GM23248 (cell line): ENCODE measurements around the gene C4orf51. TPM values are rescaled to one million over a fixed set of nuclear protein-coding genes. Genes with fewer than 3 reads are reported as not detected.
"Not testable (repeated sequence)": the region's sequence is repeated elsewhere in the genome, so short reads cannot be mapped to it uniquely, and the experiment has no call there.

Experiments used
- DNase-seq: peaks from one replicate; pipeline ENCODE4 v3.0.0-alpha.2; 2015
- H2AFZ ChIP-seq: fragments of 200-600 bp; sonication (generic); 2 replicates; pipeline ENCODE4 v1.6.1; 2016; ENCODE audit warnings: antibody characterized with exemption
- H3F3A ChIP-seq: fragments of 200-600 bp; sonication (generic); 2 replicates; pipeline ENCODE4 v1.6.1; 2016; ENCODE audit warnings: mild to moderate bottlenecking, antibody characterized with exemption, mixed run types; ENCODE audit not compliant: insufficient read depth
- H3K27ac ChIP-seq: fragments of 200-600 bp; sonication (generic); 2 replicates; pipeline ENCODE4 v1.5.1; 2016; ENCODE audit warnings: mild to moderate bottlenecking
- H3K27me3 ChIP-seq: fragments of 200-600 bp; sonication (generic); replicated peaks from 2 replicates; pipeline ENCODE4 v1.6.1; 2016; ENCODE audit warnings: mild to moderate bottlenecking; ENCODE audit not compliant: insufficient read depth
- H3K36me3 ChIP-seq: fragments of 200-600 bp; sonication (generic); 2 replicates; pipeline ENCODE4 v1.6.1; 2016; ENCODE audit warnings: low read depth, mild to moderate bottlenecking
- H3K4me1 ChIP-seq: fragments of 200-600 bp; sonication (generic); 2 replicates; pipeline ENCODE4 v1.6.1; 2016; ENCODE audit warnings: mild to moderate bottlenecking; ENCODE audit not compliant: insufficient read depth
- H3K4me2 ChIP-seq: fragments of 200-600 bp; sonication (generic); one replicate; pipeline ENCODE4 v1.6.1; 2016; ENCODE audit warnings: mild to moderate bottlenecking; ENCODE audit not compliant: unreplicated experiment
- H3K4me3 ChIP-seq: fragments of 200-600 bp; sonication (generic); 2 replicates; pipeline ENCODE4 v1.5.1; 2016; ENCODE audit warnings: mild to moderate bottlenecking
- H3K79me2 ChIP-seq: fragments of 200-600 bp; sonication (generic); 2 replicates; pipeline ENCODE4 v1.6.1; 2016; ENCODE audit warnings: mild to moderate bottlenecking; ENCODE audit not compliant: insufficient read depth
- H3K9ac ChIP-seq: fragments of 200-600 bp; sonication (generic); 2 replicates; pipeline ENCODE4 v1.6.1; 2016; ENCODE audit warnings: mild to moderate bottlenecking
- H3K9me2 ChIP-seq: fragments of 200-600 bp; sonication (generic); 2 replicates; pipeline ENCODE4 v1.6.1; 2016; ENCODE audit warnings: mixed run types, mild to moderate bottlenecking, moderate library complexity; ENCODE audit not compliant: insufficient read depth
- H3K9me3 ChIP-seq: fragments of 200-600 bp; sonication (generic); one replicate; pipeline ENCODE4 v1.6.1; 2017; ENCODE audit warnings: low read depth
- H4K20me1 ChIP-seq: fragments of 200-600 bp; sonication (generic); 2 replicates; pipeline ENCODE4 v1.6.0; 2016; ENCODE audit not compliant: insufficient read depth
- EZH2 ChIP-seq: fragments of 200-600 bp; sonication (generic); IDR thresholded peaks from 2 replicates; pipeline ENCODE4 v1.6.1; 2018; ENCODE audit warnings: antibody characterized with exemption, mild to moderate bottlenecking; ENCODE audit not compliant: insufficient read depth, poor library complexity, severe bottlenecking
- EZH2phosphoT487 ChIP-seq: fragments of 200-600 bp; sonication (generic); IDR thresholded peaks from 2 replicates; pipeline ENCODE4 v1.6.1; 2018; ENCODE audit warnings: antibody characterized with exemption, moderate library complexity, mild to moderate bottlenecking, low read depth; ENCODE audit not compliant: insufficient read depth
- WGBS, 2 experiments: methylation state at CpG; one replicate each; pipeline ENCODE4 v1.1.6; 2015 to 2017; ENCODE audit warnings: low lambda C conversion rate in 2 of 2, low coverage in 1 of 2; ENCODE audit errors: missing lambda C conversion rate in 2 of 2; 5-methylcytosine and 5-hydroxymethylcytosine counted together
- in situ Hi-C: fragments of 300-500 bp; cut with MboI; formaldehyde crosslinking; loops from 2 replicates; pipeline ENCODE4 v1.15.0; 2020
- polyA plus RNA-seq: library from polyadenylated mRNA; unstranded; fragments of >200 nt; fragmentation: Nextera tagmentation; extraction: Ambion mirVana; gene quantifications from 2 replicates; pipeline ENCODE4 v1.2.1, GENCODE V29; 2016
- total RNA-seq: library from RNA; depleted of rRNA; stranded (reverse); fragments of >200 nt; shearing (Covaris generic); gene quantifications from 2 replicates; pipeline ENCODE4 v1.2.3, GENCODE V29; 2014

The C4orf51 gene
- total and polyA plus RNA-seq, 2 experiments from 2014 or later: not detected

- Histone ChIP-seq H3K79me2 (no peaks in the 10 kb centered on the region), H3K9me2 (no peaks in the 10 kb centered on the region), H3K4me3 (no peak overlapping the region), H3F3A (peaks cover 15% of the 10 kb centered on the region), H3K27me3 (no peaks in the 10 kb centered on the region), H2AFZ (peak overlapping the region; percentile 35; the same call in 1 of the 2 replicates), H3K4me1 (peaks cover 29% of the 10 kb centered on the region), H3K9me3 (no peaks in the 10 kb centered on the region), H4K20me1 (no peaks in the 10 kb centered on the region), H3K9ac (no peak overlapping the region), H3K27ac (peak overlapping the region; percentile 48), H3K4me2 (no peak overlapping the region), H3K36me3 (no peaks in the 10 kb centered on the region)
- peak; percentile 69 for DNase-seq
- in situ Hi-C loops: no loop called here
- no peak for TF ChIP-seq EZH2phosphoT487
- TF ChIP-seq EZH2: no peak
- WGBS, 2 experiments: 13 to 38% methylated on average over 1 of the region's 1 CpG
Observed at GRCh38 chr4:145681956-145682355, 2.0 kb downstream of the C4orf51 start.

DNA sequence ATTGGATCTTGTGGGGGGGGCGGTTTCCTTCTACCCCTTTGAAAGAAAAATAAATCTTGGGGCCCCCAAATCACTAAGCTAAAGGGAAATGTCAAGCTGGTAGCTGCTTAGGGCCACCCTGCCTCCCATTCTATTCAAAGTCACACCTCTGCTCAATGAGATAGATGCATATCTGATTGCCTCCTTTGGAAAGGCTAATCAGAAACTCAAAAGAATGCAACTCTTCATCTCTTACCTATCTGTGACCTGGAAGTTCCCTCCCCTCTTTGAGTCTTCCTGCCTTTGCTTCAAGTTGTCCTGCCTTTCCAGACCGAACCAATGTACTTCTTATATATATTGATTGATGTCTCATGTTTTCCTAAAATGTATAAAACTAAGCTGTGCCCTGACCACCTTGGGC lies 7.0 kb downstream of the C4orf51 start:
- Histone ChIP-seq H3K79me2 (no peaks in the 10 kb centered on the region), H3K27me3 (no peaks in the 10 kb centered on the region), H3K4me1 (peaks cover 4% of the 10 kb centered on the region), H3K9ac (no peak overlapping the region), H3K4me2 (no peak overlapping the region), H4K20me1 (no peaks in the 10 kb centered on the region), H2AFZ (no peak overlapping the region), H3K36me3 (no peaks in the 10 kb centered on the region), H3F3A (peaks cover 5% of the 10 kb centered on the region; the same call in 1 of the 2 replicates), H3K4me3 (no peak overlapping the region), H3K9me2 (no peaks in the 10 kb centered on the region), H3K9me3 (no peaks in the 10 kb centered on the region), H3K27ac (no peak overlapping the region)
- no peak for DNase-seq
- TF ChIP-seq EZH2: no peak
- no peak for TF ChIP-seq EZH2phosphoT487
- 30 to 36% methylated on average over 2 of the region's 2 CpGs for WGBS, 2 experiments
- in situ Hi-C loops: no loop called here

- no peaks in the 10 kb centered on the region for H3K36me3 ChIP-seq
- no peak overlapping the region for H3K4me2 ChIP-seq
- H3K4me1 ChIP-seq: no peaks in the 10 kb centered on the region
- no peak overlapping the region for H3K27ac ChIP-seq
- H3K9me3 ChIP-seq: no peaks in the 10 kb centered on the region
- H3K4me3 ChIP-seq: no peak overlapping the region
- TF ChIP-seq EZH2 (no peak), EZH2phosphoT487 (no peak)
- no peaks in the 10 kb centered on the region for H3F3A ChIP-seq
- WGBS, 2 experiments: 85 to 90% methylated on average over 3 of the region's 3 CpGs
- in situ Hi-C loops: no loop called here
- no peaks in the 10 kb centered on the region for H4K20me1 ChIP-seq
- no peak overlapping the region for H3K9ac ChIP-seq
- no peak overlapping the region for H2AFZ ChIP-seq
- no peaks in the 10 kb centered on the region for H3K27me3 ChIP-seq
- no peaks in the 10 kb centered on the region for H3K79me2 ChIP-seq
- no peak for DNase-seq
- no peaks in the 10 kb centered on the region for H3K9me2 ChIP-seq
Observed at GRCh38 chr4:145690610-145691009, 10.7 kb downstream of the C4orf51 start.

GRCh38 chr4:145691416-145691815 lies 11.5 kb downstream of the C4orf51 start:
- H3K9ac ChIP-seq, H4K20me1 ChIP-seq, H3K27me3 ChIP-seq, H3K4me1 ChIP-seq, H2AFZ ChIP-seq, H3K9me2 ChIP-seq, H3K9me3 ChIP-seq, H3K36me3 ChIP-seq, DNase-seq, H3K27ac ChIP-seq, H3K4me3 ChIP-seq, H3F3A ChIP-seq, H3K4me2 ChIP-seq, in situ Hi-C loops, H3K79me2 ChIP-seq: not testable (repeated sequence)
- 64 to 68% methylated on average over 2 of the region's 2 CpGs for WGBS, 2 experiments

DNA sequence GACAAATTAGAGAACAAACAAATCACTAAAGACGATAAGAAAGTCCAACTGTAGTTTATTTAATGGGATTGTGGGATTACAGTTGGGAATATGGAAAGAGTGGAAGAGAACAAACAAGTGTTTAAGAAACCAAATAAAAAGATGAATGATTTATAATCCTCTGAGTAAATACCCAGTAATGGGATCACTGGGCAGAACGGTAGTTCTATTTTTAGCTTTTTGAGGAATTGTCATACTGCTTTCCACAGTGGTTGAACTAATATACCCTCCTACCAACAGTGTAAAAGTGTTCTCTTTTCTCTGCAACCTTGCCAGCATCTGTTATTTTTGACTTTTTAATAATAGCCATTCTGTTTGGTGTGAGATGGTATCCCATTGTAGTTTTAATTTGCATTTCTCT lies 15.0 kb downstream of the C4orf51 start:
- Histone ChIP-seq H3K4me3 (no peak overlapping the region), H2AFZ (no peak overlapping the region), H3K9me2 (no peaks in the 10 kb centered on the region), H3K27ac (no peak overlapping the region), H3K9me3 (no peaks in the 10 kb centered on the region), H3K36me3 (no peaks in the 10 kb centered on the region), H3K27me3 (no peaks in the 10 kb centered on the region), H3F3A (no peaks in the 10 kb centered on the region), H3K4me2 (no peak overlapping the region), H4K20me1 (no peaks in the 10 kb centered on the region), H3K79me2 (no peaks in the 10 kb centered on the region), H3K4me1 (no peaks in the 10 kb centered on the region), H3K9ac (no peak overlapping the region)
- TF ChIP-seq EZH2 (no peak), EZH2phosphoT487 (no peak)
- WGBS, 2 experiments: 30 to 35% methylated on average over 2 of the region's 2 CpGs
- in situ Hi-C loops: no loop called here
- peak; percentile 16 for DNase-seq
